GM13977 (cell line): ENCODE data around the gene ENTPD6.

Experiments used
- DNase-seq: peaks from one replicate; pipeline ENCODE4 v3.0.0; 2012; ENCODE audit warnings: low spot score
- CTCF ChIP-seq: IDR thresholded peaks from 2 replicates; pipeline ENCODE4 v1.5.1; 2012; ENCODE audit warnings: mild to moderate bottlenecking, control low read depth; ENCODE audit not compliant: insufficient read depth; ENCODE audit errors: extremely low read depth, missing control alignments
- in situ Hi-C: fragments of 300-500 bp; cut with MboI; formaldehyde crosslinking; loops from one replicate; pipeline ENCODE4 v1.12.0; 2022; ENCODE audit warnings: low sequenced_read_pairs, low pct_unique_long_range_greater_than_20kb, mixed read lengths, inconsistent platforms; ENCODE audit not compliant: unreplicated experiment

The ENTPD6 gene

GRCh38 chr20:25217161-25218108, 21.9 kb downstream of the ENTPD6 start:
- TF ChIP-seq CTCF = no peak
- in situ Hi-C loops = no loop called here
- no peak for DNase-seq

- TF ChIP-seq CTCF = no peak
- in situ Hi-C loops = no loop called here
- no peak for DNase-seq
Observed at GRCh38 chr20:25218109-25218486, 22.6 kb downstream of the ENTPD6 start.

GRCh38 chr20:25218492-25218891, 23.0 kb downstream of the ENTPD6 start:
- DNase-seq = no peak
- in situ Hi-C loops = no loop called here
- no peak for TF ChIP-seq CTCF

- in situ Hi-C loops = no loop called here
- DNase-seq = no peak
- TF ChIP-seq CTCF = no peak
Observed at GRCh38 chr20:25219365-25219764, 23.9 kb downstream of the ENTPD6 start.

GRCh38 chr20:25220021-25220730, 24.7 kb downstream of the ENTPD6 start:
- no peak for DNase-seq
- peak; percentile 41 for TF ChIP-seq CTCF
- in situ Hi-C loops = no loop called here

- no peak for TF ChIP-seq CTCF
- in situ Hi-C loops = no loop called here
- no peak for DNase-seq
Observed at GRCh38 chr20:25220810-25221591, 25.5 kb downstream of the ENTPD6 start.
